NCI-H1092 (cell line): ENCODE measurements around the gene PRR14L.
A peak's percentile ranks its signal among the peaks of the same experiment; 100 is the strongest.
"Not testable (repeated sequence)": the region's sequence is repeated elsewhere in the genome, so short reads cannot be mapped to it uniquely, and the experiment has no call there.

Experiments used
- DNase-seq: peaks from one replicate; lab custom pipeline; 2025; lab: John Stamatoyannopoulos, UW

PRR14L gene

DNA sequence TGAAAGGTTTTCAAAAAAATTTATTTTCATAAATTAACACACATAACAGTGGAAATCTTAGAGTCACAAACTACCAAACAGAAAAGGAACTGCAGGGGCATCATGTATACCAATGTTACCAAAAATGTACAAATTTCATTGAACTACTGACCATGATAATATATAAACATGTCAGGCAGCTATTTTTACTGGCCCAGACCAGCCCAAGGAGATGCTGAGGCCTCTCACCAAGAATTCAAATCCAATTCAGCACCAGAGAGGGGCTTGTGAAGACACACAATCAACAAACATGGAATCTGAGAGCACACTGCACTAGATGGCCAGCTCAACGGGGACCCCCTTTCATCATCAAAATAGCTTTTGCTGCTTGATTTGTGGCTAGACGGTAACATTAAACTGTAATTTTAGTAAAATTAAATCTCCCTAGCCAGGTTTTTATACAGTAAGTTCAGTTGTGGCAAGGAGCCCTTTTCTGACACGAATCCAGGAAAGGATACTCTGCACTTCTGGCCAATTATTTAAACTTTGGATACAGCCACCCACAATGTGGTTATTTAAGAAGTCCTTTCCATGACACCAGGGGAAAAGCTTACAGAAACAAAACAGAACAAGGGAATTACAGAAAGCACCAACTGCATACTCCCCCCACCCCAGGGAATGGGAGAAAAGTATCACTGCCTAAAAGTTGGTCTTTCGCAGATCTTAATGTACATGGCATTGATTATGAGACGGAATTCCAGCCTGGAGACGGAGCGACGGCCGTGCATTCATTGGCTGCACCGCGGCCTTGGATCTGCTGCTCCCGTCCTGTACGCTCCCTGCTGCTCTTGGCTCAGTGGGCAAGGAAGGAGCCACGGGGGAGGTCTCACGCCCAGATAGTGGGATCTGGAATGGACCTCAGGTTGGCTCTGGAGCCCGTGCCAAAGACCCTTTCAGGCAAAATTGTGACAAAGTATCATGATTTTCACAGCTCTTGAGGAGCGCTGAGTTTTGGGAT, 68.3 kb downstream of the PRR14L start:
- DNase-seq: no peak

DNA sequence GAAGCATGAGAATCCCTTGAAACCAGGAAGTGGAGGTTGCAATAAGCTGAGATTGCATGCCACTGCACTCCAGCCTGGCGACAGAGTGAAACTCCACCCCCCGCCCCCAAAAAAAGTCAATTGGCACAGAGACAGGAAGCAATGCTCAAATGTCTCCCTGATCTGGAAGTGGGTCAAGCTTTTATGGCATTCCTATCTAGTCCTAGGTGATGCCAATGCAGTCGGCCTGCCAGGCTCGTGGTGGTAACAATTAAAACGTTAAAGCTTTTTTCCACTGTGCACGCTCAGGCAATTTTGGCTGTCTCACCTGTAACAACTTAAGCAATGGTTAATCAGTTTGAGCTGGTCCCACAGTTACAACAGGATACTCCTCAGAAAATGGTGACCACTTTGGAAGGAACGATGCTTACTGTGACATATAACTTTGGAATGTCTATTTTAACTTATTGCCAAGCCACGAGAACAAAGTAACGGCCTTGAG, 69.0 kb downstream of the PRR14L start:
- no peak for DNase-seq

DNA sequence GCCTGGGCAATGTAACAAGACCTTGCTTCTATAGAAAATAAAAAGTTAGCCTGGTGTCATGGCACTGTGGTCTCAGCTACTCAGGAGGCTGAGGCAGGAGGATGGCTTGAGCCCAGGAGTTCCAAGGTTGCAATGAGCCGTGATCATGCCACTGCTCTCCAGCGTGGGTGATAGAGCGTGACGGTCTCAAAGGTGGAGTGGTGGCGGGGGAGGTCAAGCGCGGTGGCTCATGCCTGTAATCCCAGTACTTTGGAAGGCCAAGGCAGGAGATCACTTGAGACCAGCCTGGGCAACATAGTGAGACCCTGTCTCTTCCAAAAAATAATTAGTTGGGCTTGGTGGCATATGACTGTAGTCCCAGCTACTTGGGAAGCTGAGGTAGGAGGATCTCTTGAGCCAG, 71.2 kb downstream of the PRR14L start:
- no peak for DNase-seq

DNA sequence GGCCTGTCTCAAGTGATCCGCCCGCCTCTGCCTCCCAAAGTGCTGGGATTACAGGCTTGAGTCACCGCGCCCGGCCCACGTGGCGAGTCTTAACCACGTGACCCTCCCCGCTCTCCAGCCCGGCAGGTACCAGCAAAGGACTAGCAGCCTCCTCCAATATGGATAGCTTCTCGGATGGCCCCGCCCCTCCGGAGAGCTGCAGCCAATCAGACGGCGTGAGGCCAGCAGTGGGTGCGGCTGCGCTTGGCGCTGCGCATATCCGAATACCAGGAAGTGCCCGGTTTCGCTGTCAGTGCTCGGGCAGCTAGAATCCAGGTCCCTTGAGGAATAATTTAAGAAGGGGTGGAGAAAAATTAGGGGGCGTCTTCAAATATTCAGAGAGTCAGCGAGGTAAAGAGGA, 73.2 kb downstream of the PRR14L start:
- DNase-seq: no peak

DNA sequence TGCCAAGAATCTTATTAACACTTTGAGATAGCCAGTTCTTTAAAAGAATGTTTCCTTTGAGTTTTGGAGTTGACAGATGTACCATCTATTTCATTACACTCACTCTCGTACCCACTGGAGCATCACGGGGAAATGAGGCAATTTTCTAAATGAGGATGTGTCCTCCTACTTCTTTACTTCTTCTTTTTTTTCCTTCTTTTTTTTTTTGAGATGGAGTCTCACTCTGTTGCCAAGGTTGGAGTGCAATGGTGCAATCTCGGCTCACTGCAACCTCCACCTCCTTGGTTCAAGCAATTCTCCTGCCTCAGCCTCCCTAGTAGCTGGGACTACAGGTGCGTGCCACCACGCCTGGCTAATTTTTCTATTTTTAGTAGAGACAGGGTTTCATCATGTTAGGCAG, 75.7 kb downstream of the PRR14L start:
- DNase-seq: not testable (repeated sequence)

DNA sequence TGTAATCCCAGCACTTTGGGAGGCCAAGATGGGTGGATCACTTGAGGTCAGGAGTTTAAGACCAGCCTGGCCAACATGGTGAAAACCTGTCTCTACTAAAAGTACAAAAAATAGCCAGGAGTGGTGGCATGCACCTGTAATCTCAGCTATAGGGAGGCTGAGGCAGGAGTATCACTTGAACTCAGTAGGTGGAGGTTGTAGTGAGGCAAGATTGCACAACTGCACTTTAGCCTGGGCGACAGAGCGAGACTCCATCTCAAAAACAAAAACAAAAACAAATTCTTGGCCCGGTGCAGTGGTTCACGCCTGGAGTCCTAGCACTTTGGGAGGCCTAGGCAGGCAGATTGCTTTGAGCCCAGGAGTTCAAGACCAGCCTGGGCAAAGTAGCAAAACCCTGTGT, 81.1 kb downstream of the PRR14L start:
- DNase-seq: not testable (repeated sequence)

DNA sequence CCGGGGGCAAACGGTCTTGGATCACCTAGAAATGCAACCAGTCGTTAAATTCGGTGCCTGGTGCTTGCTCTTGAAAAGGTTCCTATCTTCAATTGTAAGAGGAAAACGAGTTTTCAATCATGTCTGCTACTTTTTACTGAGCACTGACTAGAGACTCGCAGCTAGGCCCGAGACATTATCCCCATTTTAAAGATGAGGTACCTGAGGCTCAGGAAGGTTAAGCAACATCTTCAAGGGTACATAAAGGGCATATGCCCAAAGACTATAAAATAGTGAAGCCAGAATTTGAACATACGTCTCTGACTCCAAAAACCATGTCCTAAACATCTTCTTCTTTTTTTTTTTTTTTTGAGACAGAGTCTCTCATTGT, 87.3 kb downstream of the PRR14L start:
- no peak for DNase-seq

DNA sequence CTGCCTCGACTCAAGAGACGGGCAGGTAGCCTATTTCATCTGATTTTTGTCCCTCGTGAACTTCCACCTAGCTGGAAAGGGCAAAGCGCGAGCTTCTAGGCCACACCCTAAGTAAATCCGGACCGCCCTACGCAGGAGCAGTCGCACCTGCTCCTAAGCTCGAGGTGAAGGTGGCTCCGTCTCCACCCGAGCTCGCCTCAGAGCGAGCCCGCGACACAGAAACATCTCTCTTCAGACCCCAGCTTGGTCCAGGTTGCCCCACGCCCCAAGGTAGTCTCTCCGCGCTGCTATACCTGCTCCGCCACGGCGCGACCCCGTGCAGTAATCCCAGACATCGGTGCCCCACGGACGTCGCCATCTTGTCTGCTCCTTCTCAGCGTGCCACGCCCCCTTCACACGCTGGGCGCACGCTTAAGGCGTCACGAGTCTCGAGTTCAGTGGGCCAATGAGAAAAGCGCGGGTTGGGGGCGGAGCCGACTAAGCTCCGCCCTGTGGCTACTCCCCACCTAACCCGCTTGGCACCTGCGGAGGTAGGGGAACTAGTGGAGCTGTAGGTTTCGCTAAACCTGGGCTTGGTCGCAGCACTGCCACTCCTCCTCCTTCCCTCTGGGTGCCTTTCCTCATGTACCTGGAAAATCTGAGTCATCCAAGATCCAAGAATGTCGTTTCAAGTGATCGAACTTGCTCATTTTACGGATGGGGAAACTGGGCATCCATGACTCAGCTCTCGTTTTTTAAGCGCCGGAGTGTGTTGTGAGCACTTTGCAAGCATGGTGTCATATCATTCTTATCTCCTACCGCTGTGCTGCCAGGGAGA, 87.9 kb downstream of the PRR14L start, which contains the start of gene PISD:
Gene PISD (minus strand): TSS at position 365 of the 817 bp plus-strand sequence. CDS start 7 bp downstream, at position 358.
- peak; percentile 97 for DNase-seq

DNA sequence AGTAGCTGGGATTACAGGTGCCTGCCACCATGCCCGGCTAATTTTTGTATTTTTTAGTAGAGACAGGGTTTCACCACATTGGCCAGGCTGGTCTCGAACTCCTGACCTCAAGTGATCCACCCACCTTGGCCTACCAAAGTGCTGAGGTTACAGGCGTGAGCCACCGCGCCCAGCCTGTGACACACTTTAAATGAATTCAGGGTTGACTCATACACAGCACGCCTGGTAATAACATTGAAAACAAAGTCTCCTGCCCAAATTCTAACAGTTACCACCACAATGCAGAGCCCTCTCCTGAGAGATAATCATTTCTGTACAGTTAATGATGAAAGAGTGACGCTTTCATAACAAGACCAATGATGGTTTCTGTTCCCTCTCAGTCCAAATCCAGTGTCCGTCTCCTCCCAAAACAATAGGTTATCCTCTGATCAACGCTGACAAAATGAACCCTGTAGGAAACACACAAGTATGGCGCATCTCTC, 89.0 kb downstream of the PRR14L start:
- DNase-seq: not testable (repeated sequence)

DNA sequence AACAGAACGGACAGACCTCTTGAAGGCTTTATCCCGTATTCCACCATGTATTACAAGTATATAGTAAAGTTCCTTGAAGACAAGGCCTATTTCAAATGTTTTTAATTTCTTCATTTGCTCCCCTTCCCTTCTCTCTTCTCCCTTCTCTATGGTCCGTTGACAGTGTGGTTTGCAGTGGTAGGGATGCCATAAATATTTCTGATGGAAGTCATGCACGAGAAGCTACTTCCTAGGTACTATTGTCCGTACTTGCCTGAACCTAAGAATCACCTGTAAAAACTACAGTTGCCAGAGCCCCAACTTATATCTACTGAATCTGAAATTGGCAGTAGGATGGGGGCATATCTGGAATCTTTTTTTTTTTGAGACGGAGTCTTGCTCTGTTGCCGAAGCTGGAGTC, 90.7 kb downstream of the PRR14L start:
- no peak for DNase-seq

DNA sequence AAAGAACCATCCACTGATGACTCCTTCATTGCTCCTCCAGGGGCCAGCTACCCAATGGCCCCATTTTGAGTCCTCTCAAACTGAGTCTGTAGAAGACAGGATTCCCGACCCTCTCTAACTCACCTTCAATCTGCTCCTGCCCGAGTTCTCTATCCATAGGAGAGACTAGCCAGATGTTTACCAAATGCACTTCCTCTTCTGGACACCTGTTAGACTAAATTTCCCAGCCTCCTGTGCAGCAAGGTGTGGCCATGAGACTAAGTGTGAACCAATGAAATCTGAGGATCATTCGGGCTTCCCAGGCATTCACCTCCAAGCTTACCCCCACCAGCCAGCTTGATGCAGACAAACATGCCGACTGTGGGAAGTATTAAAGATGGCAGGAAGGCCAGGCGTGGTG, 95.5 kb downstream of the PRR14L start:
- no peak for DNase-seq

DNA sequence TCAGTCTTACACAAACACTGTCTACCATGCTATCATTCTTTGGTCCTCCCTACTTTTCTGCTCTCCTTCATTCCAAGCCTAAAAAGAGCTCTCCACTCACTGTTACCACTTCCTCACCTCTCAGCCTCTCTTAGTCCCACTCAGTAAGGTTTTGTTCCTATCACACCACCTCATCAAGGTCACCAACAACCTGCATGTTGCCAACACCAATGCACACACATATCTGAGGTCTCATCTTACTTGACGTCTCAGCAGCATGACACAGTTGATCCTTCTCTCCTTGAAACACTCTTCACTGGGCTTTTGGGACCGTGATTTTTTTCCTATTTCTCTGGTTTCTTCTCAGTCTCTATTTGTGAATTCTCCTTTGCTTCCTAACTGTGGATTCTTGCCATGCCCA, 96.0 kb downstream of the PRR14L start:
- DNase-seq: no peak

DNA sequence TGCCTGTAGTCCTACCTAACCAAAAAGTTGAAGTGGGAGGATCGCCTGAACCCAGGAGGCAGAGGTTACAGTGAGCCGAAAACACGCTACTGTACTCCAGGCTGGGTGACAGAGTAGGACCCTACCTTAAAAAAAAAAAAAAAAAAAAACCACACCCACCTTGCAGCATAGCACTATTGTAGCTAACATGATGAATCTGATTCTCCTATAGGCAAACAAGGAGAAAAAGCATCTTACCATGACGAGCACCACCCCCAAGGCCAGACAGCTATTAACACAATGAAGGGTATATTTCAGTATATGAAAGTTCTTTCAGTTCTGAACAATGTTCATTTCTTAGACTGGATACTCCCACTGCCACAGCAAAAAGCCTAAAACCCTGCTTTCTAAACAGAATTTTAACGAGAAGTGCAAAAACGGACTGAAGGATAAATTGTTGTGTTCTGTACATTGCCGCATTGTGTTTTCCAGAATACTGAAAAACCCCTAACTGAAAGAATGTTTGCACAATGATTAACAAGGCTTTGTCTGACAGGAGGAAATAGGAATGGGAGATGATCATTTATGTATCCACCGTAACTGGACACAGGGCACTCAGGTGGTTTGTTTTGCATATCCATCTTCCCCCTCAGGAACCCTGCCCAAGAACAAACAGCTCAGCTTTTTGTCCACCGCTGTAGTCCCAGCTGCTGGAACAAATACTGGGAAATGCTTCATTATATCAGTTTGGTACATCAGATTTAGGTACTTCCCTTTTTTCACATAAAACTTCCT, 96.8 kb downstream of the PRR14L start:
- DNase-seq: no peak

DNA sequence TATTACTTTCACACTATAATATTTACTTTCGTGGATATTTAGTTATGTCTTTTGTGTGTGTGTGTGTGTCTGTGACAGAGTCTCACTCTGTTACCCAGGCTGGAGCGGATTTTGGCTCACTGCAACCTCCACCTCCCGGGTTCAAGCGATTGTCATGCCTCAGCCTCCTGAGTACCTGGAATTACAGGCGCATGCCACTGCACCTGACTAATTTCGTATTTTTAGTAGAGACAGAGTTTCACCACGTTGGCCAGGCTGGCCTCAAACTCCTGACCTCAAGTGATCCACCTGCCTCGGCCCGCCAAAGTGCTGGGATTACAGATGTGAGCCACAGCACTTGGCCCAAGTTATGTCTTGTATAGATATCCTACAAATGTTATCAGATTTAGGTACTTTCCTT, 97.8 kb downstream of the PRR14L start:
- DNase-seq: no peak

DNA sequence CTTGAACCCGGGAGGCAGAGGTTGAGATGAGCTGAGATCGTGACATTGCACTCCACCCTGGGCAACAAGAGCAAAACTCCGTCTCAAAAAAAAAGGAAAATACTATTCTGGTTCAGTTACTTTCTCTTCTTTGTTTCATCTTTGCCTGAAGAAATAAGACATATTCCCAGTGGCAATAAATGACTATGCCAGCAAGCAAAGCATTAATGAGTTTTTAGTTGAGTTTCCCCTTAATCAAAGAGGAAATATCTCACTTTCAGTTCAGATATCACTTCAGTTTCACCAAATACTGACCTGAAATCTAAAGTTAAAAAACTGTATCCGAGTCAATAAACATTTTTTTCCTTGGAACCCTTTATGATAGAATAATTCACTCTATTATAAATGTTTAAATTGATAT, 98.3 kb downstream of the PRR14L start:
- no peak for DNase-seq

DNA sequence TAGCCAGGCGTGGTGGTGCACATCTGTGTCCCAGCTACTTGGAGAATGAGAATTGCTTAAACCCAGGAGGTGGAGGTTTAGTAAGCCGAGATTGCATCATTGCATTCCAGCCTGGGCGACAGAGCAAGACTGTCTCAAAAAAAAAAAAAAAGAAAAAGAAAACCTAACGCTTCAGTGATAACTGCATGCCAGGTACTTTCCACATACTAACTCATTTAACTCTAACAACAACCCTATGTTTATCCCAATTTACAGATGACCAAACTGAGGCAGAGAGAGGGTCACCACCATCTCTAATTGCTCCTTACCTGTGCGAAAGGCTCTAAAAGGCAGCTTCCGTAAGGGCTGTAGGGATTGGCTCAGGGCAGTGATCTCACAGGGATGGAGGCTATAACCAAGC, 99.5 kb downstream of the PRR14L start:
- no peak for DNase-seq

DNA sequence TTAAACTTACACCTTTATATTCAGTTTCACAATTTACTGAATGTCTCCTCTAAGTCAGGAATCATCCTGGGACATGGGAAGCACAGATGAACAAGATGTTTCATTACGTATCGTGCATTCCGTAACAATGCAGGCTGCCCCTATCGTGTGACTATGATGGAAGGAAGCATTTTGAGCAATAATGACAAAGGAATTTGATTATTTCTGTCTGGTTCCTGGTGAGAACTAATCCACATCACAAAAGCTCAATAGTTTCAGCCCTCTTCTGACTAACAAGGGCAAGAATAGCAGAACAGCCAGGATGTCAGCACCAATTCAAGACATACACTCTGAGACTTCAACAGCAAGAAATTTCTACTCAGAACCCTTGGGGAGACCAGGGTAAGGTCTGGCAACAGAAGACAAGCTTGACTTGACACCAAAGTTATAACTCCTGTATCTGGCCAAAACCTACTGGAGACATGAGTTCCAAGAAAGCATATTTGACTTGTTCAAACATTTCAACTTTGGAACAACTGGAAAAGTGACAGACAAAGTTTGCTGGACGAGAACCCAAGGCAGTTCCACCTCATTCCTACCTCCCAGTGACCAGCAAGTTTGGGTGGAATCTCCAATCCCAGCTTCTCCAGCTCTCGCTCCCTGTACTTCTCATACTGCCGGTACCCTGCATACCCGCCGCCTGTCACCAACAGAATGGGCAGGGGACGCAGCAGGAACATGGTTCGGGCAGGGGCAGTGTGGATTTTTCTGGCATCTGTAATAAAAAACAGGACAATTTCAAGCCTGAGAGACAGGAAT, 102.2 kb downstream of the PRR14L start:
- no peak for DNase-seq

DNA sequence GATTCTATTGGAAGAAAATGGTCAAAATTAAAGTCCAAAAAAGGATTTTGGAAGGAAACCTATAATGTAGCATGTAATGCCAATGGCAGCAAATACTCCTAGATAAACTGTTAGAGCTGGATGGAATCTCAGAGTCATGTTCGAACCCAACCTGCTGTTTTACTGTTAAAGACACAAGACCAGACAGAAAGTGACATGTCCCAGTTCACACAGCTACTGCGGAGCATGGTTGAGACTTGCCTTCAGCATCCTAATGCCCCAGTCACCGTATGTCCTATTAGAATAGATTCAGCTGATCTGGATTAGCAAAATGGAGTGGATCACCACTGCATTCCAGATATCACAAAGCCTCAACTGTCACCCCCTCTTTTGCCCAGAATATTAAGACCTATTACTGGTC, 102.9 kb downstream of the PRR14L start:
- DNase-seq: no peak

DNA sequence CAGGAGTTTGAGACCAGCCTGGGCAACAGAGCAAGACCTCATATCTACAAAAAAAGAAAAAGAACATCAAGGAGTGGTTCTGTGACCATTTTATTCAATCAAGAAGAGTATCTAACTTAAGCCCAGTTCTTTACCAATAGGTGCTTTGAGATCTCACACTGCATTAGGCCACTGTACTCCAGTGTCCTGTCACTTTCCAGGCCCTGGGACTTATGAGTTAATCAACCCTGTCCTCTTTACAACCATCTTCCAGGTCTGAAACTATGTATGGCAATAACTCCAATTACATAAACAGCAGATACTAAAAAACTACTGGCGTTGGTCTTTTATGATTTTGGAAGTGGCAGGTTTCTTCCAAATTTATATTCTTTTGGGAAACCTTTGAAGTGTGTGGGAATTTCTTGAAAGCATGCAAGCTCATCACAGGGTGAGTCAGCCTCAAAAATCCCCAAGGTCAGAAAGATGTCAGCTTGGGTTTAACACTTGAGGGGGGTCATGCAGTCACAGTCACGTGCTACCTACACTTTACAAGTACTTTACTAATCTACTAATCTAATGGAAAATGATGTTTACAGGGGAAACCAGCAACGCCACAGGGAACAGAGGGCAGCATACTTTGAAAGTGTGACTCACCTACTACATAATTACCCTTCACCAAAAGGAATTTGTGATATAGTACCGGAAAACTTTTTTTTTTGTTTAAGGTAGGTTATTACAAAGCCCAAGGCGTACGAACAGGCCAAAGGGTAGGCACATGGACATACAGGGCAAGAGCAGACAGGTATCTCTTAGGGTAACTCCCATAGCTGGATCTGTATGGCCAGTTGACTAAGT, 103.5 kb downstream of the PRR14L start:
- DNase-seq: no peak

DNA sequence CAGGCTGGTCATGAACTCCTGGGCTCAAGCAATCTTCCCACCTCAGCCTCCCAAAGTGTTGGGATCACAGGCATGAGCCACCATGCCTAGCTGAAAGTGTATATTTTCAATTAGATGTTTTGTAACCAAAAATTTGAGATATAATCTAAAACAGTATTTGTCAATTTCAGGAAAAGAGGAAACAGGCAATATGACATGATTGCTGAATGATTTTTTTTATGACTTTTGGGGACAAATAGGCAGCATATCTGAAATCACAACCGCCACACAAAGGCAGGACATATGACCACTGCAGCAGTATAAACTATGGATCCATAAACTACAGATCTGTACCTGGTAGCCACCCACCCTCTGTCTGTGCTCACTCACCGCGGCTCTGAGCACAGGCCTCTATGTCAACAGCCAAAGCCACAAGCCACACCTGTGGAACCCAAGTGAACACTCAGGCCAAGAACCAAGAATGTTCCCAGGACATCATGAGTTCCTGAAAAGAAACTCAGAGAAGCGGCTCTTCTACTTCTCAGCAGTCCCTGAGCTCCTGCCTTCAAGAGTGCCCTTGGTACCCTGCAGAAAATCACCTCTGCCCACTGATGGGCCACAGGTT, 110.4 kb downstream of the PRR14L start:
- DNase-seq: no peak
